Measurements from ENCODE around the gene UBL7.

GRCh38 chr15:74422652-74423430 lies 38.1 kb downstream of the UBL7 start:
- no peak for TF ChIP-seq CTCF (IDR thresholded peaks at IDR 0.05; ENCODE audit: poor library complexity)
- no peak for TF ChIP-seq EZH2phosphoT487 (IDR thresholded peaks at IDR 0.05; ENCODE audit: low read depth, severe bottlenecking, unreplicated experiment)
